Fibroblast of villous mesenchyme (primary cell): ENCODE data around the gene TAF6. TPM values are rescaled to one million over a fixed set of nuclear protein-coding genes. Genes with fewer than 3 reads are reported as not detected.
A peak's percentile ranks its signal among the peaks of the same experiment; 100 is the strongest.

Experiments used
- small RNA-seq: library from RNA; depleted of rRNA; stranded (forward); fragments of <200 nt; gene quantifications from one replicate; pipeline ENCODE3, GENCODE V24; 2012
- total RNA-seq: library from RNA; depleted of rRNA; stranded (reverse); fragments of >200 nt; gene quantifications from 2 replicates; pipeline ENCODE4 v1.2.3, GENCODE V29; 2012

The TAF6 gene
- total RNA-seq, 1 donor: 54.4 TPM

Small RNA genes within 50 kb of the gene (small RNA-seq; reads per million reads assigned to genes)
- 8,771 reads per million, percentile 100 among the genes with 10 or more reads in this experiment for gene MIR106B
- gene MIR25: 3,326 reads per million, percentile 100 among the genes with 10 or more reads in this experiment
- gene MIR93: 6,689 reads per million, percentile 100 among the genes with 10 or more reads in this experiment

Other genes starting within 250 kb of the TAF6 start
- gene OR2AE1, start 242.3 kb downstream of the TAF6 start, total RNA-seq: 0.32 TPM in 1 of 2 replicates, not detected in the other
- 17.7 and 27.2 TPM in 2 replicates for gene TRIM4, start 199.8 kb downstream of the TAF6 start, total RNA-seq
- not detected in 2 replicates for gene GJC3, start 189.7 kb downstream of the TAF6 start, total RNA-seq
- not detected in 2 replicates for gene AZGP1, start 143.3 kb downstream of the TAF6 start, total RNA-seq
- gene ZKSCAN1, start 103.8 kb downstream of the TAF6 start, total RNA-seq: 29.6 and 41.9 TPM in 2 replicates
- 9.0 and 11.7 TPM in 2 replicates for gene ZSCAN21, start 69.6 kb downstream of the TAF6 start, total RNA-seq
- gene ZNF3, start 37.6 kb downstream of the TAF6 start, total RNA-seq: 32.2 and 32.8 TPM in 2 replicates
- 104 and 113 TPM in 2 replicates for gene COPS6, start 30.4 kb downstream of the TAF6 start, total RNA-seq
- gene MCM7, start 18.0 kb downstream of the TAF6 start, total RNA-seq: 73.8 and 77.7 TPM in 2 replicates
- 16.1 and 16.4 TPM in 2 replicates for gene AP4M1, start 17.7 kb downstream of the TAF6 start, total RNA-seq
- 23.2 and 40.2 TPM in 2 replicates for gene CNPY4, start 276 bp upstream of the TAF6 start, total RNA-seq
- 1.7 and 4.2 TPM in 2 replicates for gene MBLAC1, start 7.6 kb upstream of the TAF6 start, total RNA-seq
- gene LAMTOR4, start 29.6 kb upstream of the TAF6 start, total RNA-seq: 65.2 and 81.5 TPM in 2 replicates
- gene TRAPPC14, start 39.4 kb upstream of the TAF6 start, total RNA-seq: 11.9 and 14.2 TPM in 2 replicates
- gene GAL3ST4, start 49.3 kb upstream of the TAF6 start, total RNA-seq: 1.9 and 2.2 TPM in 2 replicates
- 0.43 and 2.9 TPM in 2 replicates for gene GPC2, start 58.0 kb upstream of the TAF6 start, total RNA-seq
- gene STAG3, start 58.6 kb upstream of the TAF6 start, total RNA-seq: under 0.01 and 0.64 TPM in 2 replicates
- not detected in 2 replicates for gene PVRIG, start 100.6 kb upstream of the TAF6 start, total RNA-seq
- under 0.01 TPM in 1 of 2 replicates, not detected in the other for gene SPDYE3, start 188.3 kb upstream of the TAF6 start, total RNA-seq
- gene PILRB, start 238.8 kb upstream of the TAF6 start, total RNA-seq: 10.0 and 11.7 TPM in 2 replicates